Uterus (tissue), 2 donors: ENCODE data around the gene BTBD2.

Source experiments
- POLR2A ChIP-seq, 2 donors: fragments of 450-650 bp; IDR thresholded peaks; one replicate each; pipeline ENCODE4 v1.6.1; 2016; ENCODE audit warnings: antibody characterized with exemption in 2 of 2, mild to moderate bottlenecking in 1 of 2, moderate library complexity in 1 of 2
- TF ChIP-seq, protein P1 (sequence below), 4 experiments: fragments of 200-600 bp in 2 of 4; fragments of 450-650 bp in 2 of 4; sonication (generic) in 2 of 4; IDR thresholded peaks; one replicate each; pipeline ENCODE4 v1.5.1; 2016 to 2019; ENCODE audit warnings: antibody characterized with exemption in 4 of 4, mild to moderate bottlenecking in 2 of 4, moderate library complexity in 1 of 4

DNA sequence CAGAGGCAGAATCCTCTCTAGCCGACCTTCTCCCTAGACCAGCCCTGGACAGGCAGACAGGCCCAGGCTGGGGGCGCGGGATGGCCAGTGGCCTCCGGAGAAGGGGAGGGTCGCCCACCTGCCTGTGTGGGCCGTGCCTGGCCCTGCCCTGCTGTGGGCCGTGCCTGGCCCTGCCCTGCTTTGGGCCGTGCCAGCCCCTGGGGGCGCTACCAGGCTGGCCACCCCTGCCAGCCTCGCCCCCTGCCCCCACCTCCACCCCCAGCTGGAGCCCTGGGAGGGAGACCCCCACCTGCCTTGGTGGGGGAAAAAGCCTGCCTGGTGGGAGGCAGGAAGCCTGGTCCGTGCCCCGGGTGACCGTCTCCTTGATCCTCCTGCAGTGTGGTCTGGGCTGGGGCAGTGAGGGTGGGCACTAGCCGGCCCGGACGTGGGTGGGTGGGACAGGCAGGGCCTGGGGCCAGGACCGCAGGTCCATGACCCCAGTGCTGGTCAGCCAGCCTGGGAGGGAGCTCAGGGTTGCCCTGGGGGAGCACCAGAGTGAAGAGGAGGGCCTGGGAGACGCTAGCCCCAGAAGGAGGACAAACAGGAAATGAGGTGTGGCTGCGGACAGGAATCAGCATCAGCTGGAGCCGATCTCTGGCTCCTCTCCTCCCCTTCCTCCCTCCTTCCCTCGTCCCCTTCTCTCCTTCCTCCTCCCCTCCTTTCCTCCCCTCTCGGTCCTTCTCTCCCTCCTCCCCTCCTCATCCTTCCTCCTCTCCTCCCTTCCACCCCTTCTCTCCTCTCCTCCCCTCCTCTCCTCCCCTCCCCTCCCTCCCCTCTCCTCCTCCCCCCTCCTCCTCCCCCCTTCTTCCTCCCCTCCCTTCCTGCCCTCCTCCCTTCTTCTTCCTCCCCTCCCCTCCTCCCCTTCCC is 40.7 kb upstream of the BTBD2 start:
- TF ChIP-seq, protein P1, sequence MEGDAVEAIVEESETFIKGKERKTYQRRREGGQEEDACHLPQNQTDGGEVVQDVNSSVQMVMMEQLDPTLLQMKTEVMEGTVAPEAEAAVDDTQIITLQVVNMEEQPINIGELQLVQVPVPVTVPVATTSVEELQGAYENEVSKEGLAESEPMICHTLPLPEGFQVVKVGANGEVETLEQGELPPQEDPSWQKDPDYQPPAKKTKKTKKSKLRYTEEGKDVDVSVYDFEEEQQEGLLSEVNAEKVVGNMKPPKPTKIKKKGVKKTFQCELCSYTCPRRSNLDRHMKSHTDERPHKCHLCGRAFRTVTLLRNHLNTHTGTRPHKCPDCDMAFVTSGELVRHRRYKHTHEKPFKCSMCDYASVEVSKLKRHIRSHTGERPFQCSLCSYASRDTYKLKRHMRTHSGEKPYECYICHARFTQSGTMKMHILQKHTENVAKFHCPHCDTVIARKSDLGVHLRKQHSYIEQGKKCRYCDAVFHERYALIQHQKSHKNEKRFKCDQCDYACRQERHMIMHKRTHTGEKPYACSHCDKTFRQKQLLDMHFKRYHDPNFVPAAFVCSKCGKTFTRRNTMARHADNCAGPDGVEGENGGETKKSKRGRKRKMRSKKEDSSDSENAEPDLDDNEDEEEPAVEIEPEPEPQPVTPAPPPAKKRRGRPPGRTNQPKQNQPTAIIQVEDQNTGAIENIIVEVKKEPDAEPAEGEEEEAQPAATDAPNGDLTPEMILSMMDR (IDR thresholded peaks at IDR 0.05): peak in 1 of 4 experiments; percentile 22
- TF ChIP-seq POLR2A (IDR thresholded peaks at IDR 0.05): peak; percentile 28 to 69
